ENCODE results near the gene EXOC3L4. TPM values are rescaled to one million over a fixed set of nuclear protein-coding genes. Genes with fewer than 3 reads are reported as not detected.
A peak's percentile ranks its signal among the peaks of the same experiment; 100 is the strongest.
"Not testable (repeated sequence)": the region's sequence is repeated elsewhere in the genome, so short reads cannot be mapped to it uniquely, and the experiment has no call there.

The EXOC3L4 gene
- total RNA-seq, 8 experiments from 2014 or later: 0.13 to 3.0 (median 0.39) TPM; not detected in 2

DNA sequence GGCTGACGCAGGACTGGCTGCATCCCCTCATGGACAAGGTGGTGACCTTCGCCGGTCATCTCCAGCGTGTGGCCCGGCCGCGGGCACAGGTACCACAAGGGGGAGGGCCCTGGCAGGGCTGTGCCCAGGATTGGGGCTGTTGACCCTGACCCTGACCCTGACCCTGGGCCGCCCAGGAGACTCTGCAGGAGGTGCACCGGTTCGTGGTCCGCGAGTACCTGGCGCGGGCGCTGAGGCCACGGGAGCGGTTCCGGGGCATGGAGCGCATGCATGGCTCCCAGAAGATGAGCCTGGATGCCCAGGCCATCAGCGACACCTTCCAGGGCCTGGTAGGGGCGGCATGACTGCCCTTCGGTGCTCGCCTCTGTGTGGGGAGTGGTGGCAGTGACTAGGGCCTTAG, 12.9 kb downstream of the EXOC3L4 start:
- in situ Hi-C loops (cut with MboI; ENCODE audit: low pct_unique_long_range_greater_than_20kb in 2 of 9, low sequenced_read_pairs in 9 of 9, unreplicated experiment in 9 of 9): no loop called here

DNA sequence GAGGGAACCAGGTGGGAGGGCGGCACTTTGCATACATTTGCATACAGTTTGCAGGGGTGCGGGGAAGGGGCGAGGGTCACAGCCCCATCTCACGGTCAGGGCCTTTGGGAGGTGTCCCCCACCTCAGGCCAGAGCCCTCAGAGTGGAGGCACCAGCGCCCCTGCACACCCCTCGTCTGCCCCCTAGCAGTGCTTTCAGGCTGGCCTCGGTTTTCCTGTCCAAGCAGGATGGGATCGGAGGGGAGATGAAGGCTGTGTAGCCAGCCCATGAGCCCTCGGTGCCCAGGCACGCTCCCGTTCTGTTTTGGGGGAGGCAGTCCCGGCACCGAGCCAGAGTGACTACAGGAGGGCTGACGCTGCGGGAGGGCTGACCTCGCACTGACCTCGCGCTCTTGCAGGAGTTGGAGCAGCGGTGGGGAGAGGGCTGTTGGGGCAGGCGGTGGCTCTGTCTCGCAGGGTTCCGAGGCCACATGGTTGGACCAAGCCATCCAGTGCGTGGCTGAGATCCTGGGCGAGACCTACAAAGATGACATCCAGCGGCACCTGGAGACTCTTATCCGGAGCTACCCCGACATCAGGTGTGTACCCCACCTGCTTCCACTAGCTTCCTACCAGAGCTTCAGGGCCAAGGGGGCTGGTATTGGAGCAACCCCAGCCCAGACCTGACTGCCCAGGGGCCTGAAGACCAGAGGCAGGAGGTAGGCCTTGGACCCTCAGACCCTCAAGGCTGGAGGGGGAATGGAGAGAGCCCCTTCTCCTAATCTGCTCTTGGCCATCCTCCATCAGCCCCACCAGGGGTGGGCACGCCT, 13.6 kb downstream of the EXOC3L4 start:
- Histone ChIP-seq H3K27ac (no peak overlapping the region), H3K4me1 (replicated peaks in 1 of 2) (peaks cover 13 to 64% of the 10 kb centered on the region in 2 donors), H3K4me3 (no peak overlapping the region)
- no peak for ATAC-seq (replicated peaks in 6 of 8)
- in situ Hi-C loops (cut with MboI; ENCODE audit: low pct_unique_long_range_greater_than_20kb in 2 of 9, low sequenced_read_pairs in 9 of 9, unreplicated experiment in 9 of 9): no loop called here
- WGBS, 10 experiments: 26 to 100% (median 90%) methylated on average over 1 to 6 of the region's 28 CpGs; no CpG with 5 or more reads in 6 of the 10 experiments

More for the DNA sequence above, 12.9 kb downstream of the EXOC3L4 start:
- no peak for ATAC-seq (replicated peaks in 6 of 8)
- Histone ChIP-seq H3K4me3 (no peak overlapping the region), H3K4me1 (replicated peaks in 1 of 2) (peaks cover 13 to 58% of the 10 kb centered on the region in 2 donors), H3K27ac (no peak overlapping the region)
- 80 to 100% (median 90%) methylated on average over 3 to 6 of the region's 23 CpGs; no CpG with 5 or more reads in 7 of the 10 experiments for WGBS, 10 experiments

DNA sequence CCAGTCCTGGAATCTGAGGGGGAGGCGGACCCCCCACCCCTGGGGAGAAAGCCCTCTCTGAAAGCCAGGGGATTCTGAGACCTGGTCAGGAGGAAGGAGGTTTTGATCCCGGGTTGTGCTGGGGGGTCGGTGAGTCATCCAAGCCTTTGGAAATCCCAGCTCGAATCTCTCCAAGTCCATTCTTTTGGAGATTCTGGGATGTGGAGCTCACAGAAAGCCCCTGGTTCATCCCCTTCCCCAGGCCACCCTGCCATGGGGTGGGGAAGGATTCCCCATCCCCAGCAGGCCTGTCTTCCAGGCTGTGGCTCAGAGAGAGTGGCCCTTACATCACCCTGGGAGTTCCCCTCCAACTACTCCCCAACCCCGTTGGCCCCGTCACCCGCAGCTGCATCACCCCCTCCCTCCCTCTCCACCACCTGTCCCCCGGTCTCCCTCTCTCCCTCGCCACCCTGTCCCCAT, 14.3 kb downstream of the EXOC3L4 start:
- H3K27ac ChIP-seq: no peak overlapping the region
- peaks cover 13 to 64% of the 10 kb centered on the region in 2 donors for H3K4me1 ChIP-seq (replicated peaks in 1 of 2)
- no CpG with 5 or more reads among the region's 9 CpGs for WGBS, 10 experiments
- in situ Hi-C loops (cut with MboI; ENCODE audit: low pct_unique_long_range_greater_than_20kb in 2 of 9, low sequenced_read_pairs in 9 of 9, unreplicated experiment in 9 of 9): no loop called here
- H3K4me3 ChIP-seq: no peak overlapping the region
- ATAC-seq (replicated peaks in 6 of 8): peak in 5 of 8 experiments; percentile 6 to 53 (median 31)

DNA sequence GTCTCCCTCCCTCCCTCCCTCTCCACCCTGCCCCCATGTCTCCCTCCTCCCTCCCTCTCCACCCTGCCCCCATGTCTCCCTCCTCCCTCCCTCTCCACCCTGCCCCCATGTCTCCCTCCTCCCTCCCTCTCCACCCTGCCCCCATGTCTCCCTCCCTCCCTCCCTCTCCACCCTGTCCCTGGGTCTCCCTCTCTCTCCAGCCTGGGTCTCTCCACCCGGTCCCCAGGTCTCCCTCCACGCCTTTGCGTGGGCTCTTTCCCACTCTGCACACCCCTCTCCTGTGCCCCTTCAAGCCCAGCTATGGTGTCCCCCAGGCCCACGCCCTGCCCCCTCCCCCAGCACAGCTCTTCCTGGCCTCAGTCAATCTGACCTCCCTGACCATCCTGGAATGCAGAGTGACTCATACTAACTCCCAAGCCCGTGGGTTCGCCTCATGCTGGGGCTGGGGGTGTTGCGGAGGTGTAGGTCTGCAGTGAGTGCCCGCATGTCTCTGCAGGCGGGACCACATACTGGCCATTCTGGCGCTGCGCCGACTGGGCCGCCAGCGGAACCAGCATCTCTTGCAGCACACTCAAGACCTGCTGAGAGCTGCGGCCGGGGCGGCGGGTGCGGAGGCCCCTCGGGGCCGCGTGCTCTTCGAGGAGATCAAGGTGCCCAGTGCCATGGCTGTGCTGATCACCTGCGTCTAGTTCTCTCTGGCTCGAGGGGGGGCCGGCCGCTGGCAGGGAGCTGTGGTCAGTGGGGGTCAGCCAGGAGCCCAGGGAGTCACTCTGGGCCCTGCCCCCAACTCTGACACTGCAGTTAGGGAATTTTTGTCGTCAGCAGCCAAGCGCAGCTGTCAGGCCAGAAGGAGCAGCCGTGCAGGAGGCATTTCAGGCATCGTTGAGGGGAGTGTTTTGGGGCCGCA, 15.3 kb downstream of the EXOC3L4 start:
- H3K4me1 ChIP-seq (replicated peaks in 1 of 2): peaks cover 13 to 54% of the 10 kb centered on the region in 2 donors
- peak in 6 of 8 experiments; percentile 31 to 77 (median 50) for ATAC-seq (replicated peaks in 6 of 8)
- in situ Hi-C loops (cut with MboI; ENCODE audit: low pct_unique_long_range_greater_than_20kb in 2 of 9, low sequenced_read_pairs in 9 of 9, unreplicated experiment in 9 of 9): no loop called here
- H3K27ac ChIP-seq: peak overlapping the region in 1 of 2 donors; percentile 4
- H3K4me3 ChIP-seq: no peak overlapping the region
- 19% methylated on average over 3 of the region's 32 CpGs; no CpG with 5 or more reads in 9 of the 10 experiments for WGBS, 10 experiments

DNA sequence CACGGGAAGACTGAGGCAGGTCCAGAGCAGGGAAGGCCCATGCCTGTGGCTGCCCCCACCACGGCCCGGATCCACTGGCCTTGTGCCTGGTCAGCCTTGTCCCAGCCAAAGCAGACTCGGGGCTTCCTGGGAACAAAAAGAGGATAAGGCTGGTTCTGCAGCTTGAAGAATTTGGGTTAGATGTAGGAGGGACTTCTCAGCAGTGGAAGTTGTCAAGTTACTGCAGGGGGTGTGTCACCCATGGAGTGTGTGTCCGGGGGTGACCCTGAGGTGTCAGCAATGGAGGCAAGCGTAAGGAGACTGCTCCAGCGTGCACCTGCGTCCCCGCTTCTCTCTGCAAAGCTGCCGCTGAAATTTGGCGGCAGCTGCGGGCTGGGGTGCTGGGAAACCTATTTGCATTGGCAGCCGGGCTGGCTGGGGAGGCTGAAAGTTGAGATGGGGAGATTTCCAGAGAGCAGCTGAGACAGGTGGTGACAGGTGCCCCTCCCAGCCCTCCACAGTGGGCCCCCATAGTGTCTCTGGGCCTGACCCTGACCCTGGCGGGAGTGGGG, 16.2 kb downstream of the EXOC3L4 start:
- H3K4me3 ChIP-seq: no peak overlapping the region
- no peak overlapping the region for H3K27ac ChIP-seq
- no peak for ATAC-seq (replicated peaks in 6 of 8)
- 20 to 80% (median 64%) methylated on average over 1 to 11 of the region's 14 CpGs; no CpG with 5 or more reads in 2 of the 10 experiments for WGBS, 10 experiments
- in situ Hi-C loops (cut with MboI; ENCODE audit: low pct_unique_long_range_greater_than_20kb in 2 of 9, low sequenced_read_pairs in 9 of 9, unreplicated experiment in 9 of 9): no loop called here
- H3K4me1 ChIP-seq (replicated peaks in 1 of 2): peaks cover 13 to 47% of the 10 kb centered on the region in 2 donors

DNA sequence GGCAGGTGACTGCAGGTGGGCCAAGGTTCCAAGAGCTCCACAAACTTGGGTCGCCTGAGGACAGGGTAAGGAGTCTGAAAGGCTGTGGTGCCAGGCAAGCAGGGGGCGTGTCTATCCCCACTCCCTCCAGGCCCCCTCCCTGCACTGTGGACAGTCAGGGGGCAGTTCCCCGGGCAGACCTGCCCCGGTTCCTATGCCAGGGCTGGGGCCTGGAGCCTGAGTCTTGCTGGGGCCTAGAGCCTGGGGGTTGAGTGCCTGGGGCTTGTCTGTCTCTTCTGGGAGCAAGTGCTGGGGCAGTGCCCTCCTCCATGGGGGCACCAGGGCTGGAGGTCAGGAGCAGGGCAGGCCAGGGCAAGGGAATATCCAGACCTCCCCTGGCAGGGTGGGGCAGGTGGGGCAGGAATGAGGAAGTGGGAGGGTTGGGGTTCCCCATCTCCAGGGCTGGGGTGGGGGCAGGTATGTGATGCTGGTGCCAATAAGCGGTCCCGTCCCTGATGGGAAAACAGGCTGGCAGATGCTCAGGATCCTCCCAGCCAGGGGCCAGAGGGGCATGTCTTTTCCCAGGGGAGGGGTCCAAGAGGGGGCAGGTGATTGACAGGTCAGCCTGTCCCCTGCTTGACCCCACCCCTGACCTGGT, 16.8 kb downstream of the EXOC3L4 start:
- in situ Hi-C loops (cut with MboI; ENCODE audit: low pct_unique_long_range_greater_than_20kb in 2 of 9, low sequenced_read_pairs in 9 of 9, unreplicated experiment in 9 of 9): no loop called here
- no peak overlapping the region for H3K4me3 ChIP-seq
- ATAC-seq (replicated peaks in 6 of 8): no peak
- no peak overlapping the region for H3K27ac ChIP-seq
- WGBS, 10 experiments: 88 to 100% methylated on average over 1 of the region's 6 CpGs; no CpG with 5 or more reads in 8 of the 10 experiments
- H3K4me1 ChIP-seq (replicated peaks in 1 of 2): peaks cover 13 to 47% of the 10 kb centered on the region in 2 donors

DNA sequence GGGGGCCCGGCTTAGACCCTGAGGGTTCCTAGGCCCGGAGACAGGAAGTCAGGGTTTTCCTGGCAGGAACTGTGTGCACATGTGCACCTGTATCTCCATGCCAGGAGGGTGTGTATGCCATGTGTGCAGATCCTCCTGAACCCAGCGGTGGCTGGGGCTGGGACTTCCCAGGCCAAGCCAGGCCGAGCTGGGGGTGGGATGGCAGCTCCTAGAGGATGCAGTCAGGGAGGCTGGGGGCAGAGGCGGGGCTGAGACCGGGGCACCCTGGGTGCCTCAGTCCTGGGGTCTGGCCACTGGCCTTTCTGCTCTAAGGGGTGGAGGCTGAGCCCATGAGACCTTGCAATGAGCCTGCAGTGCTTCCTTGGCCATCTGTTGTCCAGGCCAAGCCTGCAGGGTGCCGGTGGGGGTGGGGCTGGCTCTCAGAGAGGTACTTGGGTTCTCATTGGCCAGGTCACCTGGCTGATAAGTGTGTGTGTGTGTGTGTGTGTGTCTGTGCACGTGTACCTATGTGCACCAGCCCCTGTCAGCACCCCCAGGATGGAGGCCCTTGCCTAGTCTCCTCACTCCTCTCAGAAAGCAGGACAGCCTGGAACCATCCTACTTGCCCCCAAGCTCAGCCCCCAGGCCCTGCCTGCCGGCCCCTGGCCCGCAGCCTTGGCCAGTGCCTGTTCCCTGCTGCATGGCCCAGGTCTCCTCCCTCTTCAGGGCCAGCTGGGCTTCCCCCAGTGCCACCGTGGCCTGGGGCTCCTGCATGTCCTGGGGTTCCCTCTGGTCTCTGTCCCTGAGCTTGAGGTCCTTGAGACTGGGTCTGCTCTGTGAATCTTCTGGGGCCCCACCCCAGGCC, 18.1 kb downstream of the EXOC3L4 start:
- H3K4me3 ChIP-seq: no peak overlapping the region
- in situ Hi-C loops (cut with MboI; ENCODE audit: low pct_unique_long_range_greater_than_20kb in 2 of 9, low sequenced_read_pairs in 9 of 9, unreplicated experiment in 9 of 9): no loop called here
- 60 to 100% (median 73%) methylated on average over 1 to 3 of the region's 11 CpGs; no CpG with 5 or more reads in 6 of the 10 experiments for WGBS, 10 experiments
- no peak overlapping the region for H3K27ac ChIP-seq
- ATAC-seq (replicated peaks in 6 of 8): peak in 4 of 8 experiments; percentile 11 to 57 (median 15)
- peaks cover 13 to 47% of the 10 kb centered on the region in 2 donors for H3K4me1 ChIP-seq (replicated peaks in 1 of 2)

DNA sequence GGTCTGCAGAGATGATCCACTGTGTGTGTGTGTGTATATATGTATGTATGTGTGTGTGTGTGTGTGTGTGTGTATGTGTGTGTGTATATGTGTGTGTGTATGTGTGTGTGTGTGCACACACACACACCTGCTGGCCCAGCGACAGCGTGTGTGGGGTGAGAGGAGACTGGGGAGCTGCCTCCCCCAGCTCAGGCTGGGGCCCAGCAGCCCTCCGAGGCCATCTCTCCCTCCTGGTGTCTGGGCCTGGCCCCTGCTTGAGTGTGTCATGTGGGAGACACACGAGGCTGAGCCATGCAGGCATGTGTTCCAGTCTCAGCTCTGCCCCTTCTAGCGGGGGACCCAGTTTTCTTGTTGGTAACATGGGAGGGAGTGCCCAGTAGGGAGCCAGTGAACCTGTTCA, 18.8 kb downstream of the EXOC3L4 start:
- peak in 4 of 8 experiments; percentile 10 to 41 (median 26) for ATAC-seq (replicated peaks in 6 of 8)
- WGBS, 10 experiments: 20 to 60% (median 52%) methylated on average over 1 to 2 of the region's 5 CpGs; no CpG with 5 or more reads in 6 of the 10 experiments
- no peak overlapping the region for H3K27ac ChIP-seq
- in situ Hi-C loops (cut with MboI; ENCODE audit: low pct_unique_long_range_greater_than_20kb in 2 of 9, low sequenced_read_pairs in 9 of 9, unreplicated experiment in 9 of 9): no loop called here
- no peak overlapping the region for H3K4me3 ChIP-seq
- H3K4me1 ChIP-seq (replicated peaks in 1 of 2): peaks cover 13 to 49% of the 10 kb centered on the region in 2 donors

DNA sequence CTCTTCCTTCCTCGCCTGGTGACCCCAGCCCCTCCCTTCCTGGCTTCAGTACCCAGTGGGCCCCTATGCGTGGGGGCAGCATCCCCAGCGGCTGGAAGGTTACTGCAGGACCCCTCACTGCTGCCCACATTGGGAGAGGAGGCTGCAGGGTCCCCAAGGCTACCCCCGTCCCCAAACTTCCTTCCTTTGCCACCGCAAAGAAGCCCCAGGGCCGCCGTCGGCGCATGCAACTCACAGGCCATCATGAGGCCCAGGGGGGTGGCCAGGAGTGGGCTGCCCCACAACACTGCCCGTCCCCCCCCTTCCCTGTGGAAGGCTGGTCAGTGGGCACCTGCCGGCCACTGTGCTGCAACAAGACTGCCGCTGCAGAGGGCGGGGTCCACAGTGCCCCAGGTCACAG, 19.2 kb downstream of the EXOC3L4 start:
- H3K4me1 ChIP-seq (replicated peaks in 1 of 2): peaks cover 13 to 49% of the 10 kb centered on the region in 2 donors
- no peak for ATAC-seq (replicated peaks in 6 of 8)
- H3K4me3 ChIP-seq: no peak overlapping the region
- in situ Hi-C loops (cut with MboI; ENCODE audit: low pct_unique_long_range_greater_than_20kb in 2 of 9, low sequenced_read_pairs in 9 of 9, unreplicated experiment in 9 of 9): no loop called here
- H3K27ac ChIP-seq: no peak overlapping the region
- no CpG with 5 or more reads among the region's 13 CpGs for WGBS, 10 experiments

DNA sequence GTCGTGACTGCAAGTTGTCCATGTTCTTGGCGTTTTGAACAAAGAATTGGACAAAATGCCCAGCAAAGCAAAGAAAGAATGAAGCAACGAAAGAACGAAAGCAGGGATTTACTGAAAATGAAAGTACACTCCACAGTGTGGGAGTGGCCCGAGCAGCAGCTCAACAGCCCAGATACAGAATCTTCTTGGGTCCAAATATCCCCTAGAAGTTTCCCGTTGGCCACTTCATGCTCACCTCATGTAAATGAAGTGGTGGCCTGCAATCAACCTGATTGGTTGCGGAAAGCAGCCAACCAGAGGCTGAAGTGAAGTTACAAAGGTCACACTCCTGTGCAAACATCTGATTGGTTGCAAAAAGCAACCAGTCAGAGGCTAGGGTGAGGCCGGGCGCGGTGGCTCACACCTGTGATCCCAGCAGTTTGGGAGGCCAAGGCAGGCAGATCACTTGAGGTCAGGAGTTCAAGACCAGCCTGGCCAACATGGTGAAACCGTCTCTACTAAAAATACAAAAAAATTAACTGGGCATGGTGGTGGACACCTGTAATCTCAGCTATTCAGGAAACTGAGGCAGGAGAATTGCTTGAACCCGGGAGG, 20.7 kb downstream of the EXOC3L4 start:
- in situ Hi-C loops (cut with MboI; ENCODE audit: low pct_unique_long_range_greater_than_20kb in 2 of 9, low sequenced_read_pairs in 9 of 9, unreplicated experiment in 9 of 9); H3K4me3 ChIP-seq; H3K27ac ChIP-seq: not testable (repeated sequence)
- peak in 2 of 8 experiments; percentile 10 to 19 for ATAC-seq (replicated peaks in 6 of 8)
- WGBS, 10 experiments: 40 to 88% (median 75%) methylated on average over 2 to 10 of the region's 12 CpGs; no CpG with 5 or more reads in 2 of the 10 experiments
- H3K4me1 ChIP-seq (replicated peaks in 1 of 2): peaks cover 7 to 40% of the 10 kb centered on the region in 2 donors

DNA sequence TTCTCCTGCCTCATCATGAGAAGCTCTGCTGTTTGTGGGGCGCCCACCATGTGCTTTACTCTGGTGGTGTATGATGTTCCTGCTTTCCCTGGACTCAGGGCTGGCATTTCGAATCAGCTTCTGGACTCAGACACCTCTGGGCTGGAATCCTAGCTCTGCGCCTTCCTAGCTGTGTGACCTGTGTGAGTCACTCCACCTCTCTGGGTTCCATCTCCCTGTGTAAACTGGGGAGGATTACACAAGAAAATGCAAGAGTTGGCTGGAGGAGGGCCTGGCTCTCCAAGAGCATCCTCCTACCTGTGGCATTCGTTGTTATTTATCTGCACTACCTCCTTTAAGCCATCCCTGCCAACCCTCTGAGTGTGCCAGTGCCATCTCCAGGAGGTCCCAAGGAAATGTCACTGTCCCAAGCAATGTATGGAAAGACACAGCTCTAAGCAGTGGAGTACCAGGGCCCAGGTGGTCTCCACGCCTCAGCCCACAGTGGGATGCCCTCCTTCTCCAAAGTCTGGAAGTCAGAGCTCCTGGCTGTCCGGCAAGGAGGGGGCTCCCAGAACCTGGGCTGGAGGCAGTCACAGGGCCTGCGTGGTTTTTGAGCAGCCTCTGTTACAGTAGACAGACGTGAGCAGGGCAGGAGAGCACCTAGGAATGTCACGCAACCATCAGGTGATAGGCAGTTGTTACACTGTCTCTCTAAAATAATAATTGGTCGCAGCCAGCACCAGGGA, 21.5 kb downstream of the EXOC3L4 start:
- Histone ChIP-seq H3K4me1 (replicated peaks in 1 of 2) (peaks cover 3 to 36% of the 10 kb centered on the region in 2 donors), H3K4me3 (no peak overlapping the region), H3K27ac (no peak overlapping the region)
- no peak for ATAC-seq (replicated peaks in 6 of 8)
- in situ Hi-C loops (cut with MboI; ENCODE audit: low pct_unique_long_range_greater_than_20kb in 2 of 9, low sequenced_read_pairs in 9 of 9, unreplicated experiment in 9 of 9): no loop called here
- WGBS, 10 experiments: 68 to 100% (median 84%) methylated on average over 1 to 8 of the region's 10 CpGs; no CpG with 5 or more reads in 4 of the 10 experiments

Measured in motor neuron (in vitro differentiated cells).